ENCODE measurements around the gene CCR7.

The CCR7 gene

GRCh38 chr17:40558300-40558889, 6.9 kb downstream of the CCR7 start:
- no peak for TF ChIP-seq CTCF (IDR thresholded peaks at IDR 0.05; ENCODE audit: low read depth, low read length, missing control alignments)
- DNase-seq (ENCODE audit: low read depth) = no peak
- H3K4me3 ChIP-seq (ENCODE audit: low read depth, low read length) = no peak overlapping the region
- in situ Hi-C loops (cut with HindIII; ENCODE audit: low sequenced_read_pairs) = no loop called here

GRCh38 chr17:40557531-40558299, 7.6 kb downstream of the CCR7 start:
- no peak for DNase-seq (ENCODE audit: low read depth)
- no peak overlapping the region for H3K4me3 ChIP-seq (ENCODE audit: low read depth, low read length)
- in situ Hi-C loops (cut with HindIII; ENCODE audit: low sequenced_read_pairs) = no loop called here
- no peak for TF ChIP-seq CTCF (IDR thresholded peaks at IDR 0.05; ENCODE audit: low read depth, low read length, missing control alignments)

GRCh38 chr17:40556884-40557414, 8.3 kb downstream of the CCR7 start:
- TF ChIP-seq CTCF (IDR thresholded peaks at IDR 0.05; ENCODE audit: low read depth, low read length, missing control alignments) = no peak
- H3K4me3 ChIP-seq (ENCODE audit: low read depth, low read length) = no peak overlapping the region
- no peak for DNase-seq (ENCODE audit: low read depth)
- in situ Hi-C loops (cut with HindIII; ENCODE audit: low sequenced_read_pairs) = no loop called here

- DNase-seq (ENCODE audit: low read depth) = no peak
- in situ Hi-C loops (cut with HindIII; ENCODE audit: low sequenced_read_pairs) = no loop called here
- no peak overlapping the region for H3K4me3 ChIP-seq (ENCODE audit: low read depth, low read length)
- TF ChIP-seq CTCF (IDR thresholded peaks at IDR 0.05; ENCODE audit: low read depth, low read length, missing control alignments) = no peak
Observed at GRCh38 chr17:40556198-40556661, 9.0 kb downstream of the CCR7 start.

- in situ Hi-C loops (cut with HindIII; ENCODE audit: low sequenced_read_pairs) = no loop called here
- no peak for DNase-seq (ENCODE audit: low read depth)
- no peak overlapping the region for H3K4me3 ChIP-seq (ENCODE audit: low read depth, low read length)
- TF ChIP-seq CTCF (IDR thresholded peaks at IDR 0.05; ENCODE audit: low read depth, low read length, missing control alignments) = no peak
Observed at GRCh38 chr17:40555296-40556190, 9.7 kb downstream of the CCR7 start.

- TF ChIP-seq CTCF (IDR thresholded peaks at IDR 0.05; ENCODE audit: low read depth, low read length, missing control alignments) = no peak
- in situ Hi-C loops (cut with HindIII; ENCODE audit: low sequenced_read_pairs) = no loop called here
- no peak for DNase-seq (ENCODE audit: low read depth)
- H3K4me3 ChIP-seq (ENCODE audit: low read depth, low read length) = no peak overlapping the region
Observed at GRCh38 chr17:40554646-40555295, 10.5 kb downstream of the CCR7 start.

Data from astrocyte of the cerebellum (primary cell).